MCF 10A (cell line): Measurements from ENCODE around the gene TMEM140. TPM values are rescaled to one million over a fixed set of nuclear protein-coding genes. Genes with fewer than 3 reads are reported as not detected.

Experiments used
- BruUV-seq: library from RNA; stranded (reverse); fragments of 400-500 nt; replicated peaks from 2 replicates; lab custom pipeline; 2021; lab: Mats Ljungman, UMichigan
- CTCF ChIA-PET: fragments of 300-600 bp; sonication (Branson Sonifier 250); formaldehyde crosslinking; extraction: SDS; loops from one replicate; lab custom pipeline; 2021; ENCODE audit warnings: antibody characterized with exemption, inconsistent platforms; lab: Yijun Ruan, JAX
- POLR2A ChIA-PET: fragments of 300-600, 350-650 bp; sonication (Branson Sonifier 250); formaldehyde crosslinking; extraction: SDS; loops from one replicate; lab custom pipeline; 2020; ENCODE audit warnings: antibody characterized with exemption, inconsistent platforms; lab: Yijun Ruan, JAX
- DNase-seq: peaks from one replicate; pipeline ENCODE4 v3.0.0-alpha.2; 2018; ENCODE audit not compliant: unreplicated experiment
- H3K27ac Mint-ChIP-seq: one replicate; pipeline ENCODE4 v1.8.0; 2022; ENCODE audit warnings: mild to moderate bottlenecking, low read depth, mixed read lengths; ENCODE audit not compliant: unreplicated experiment
- H3K27me3 Mint-ChIP-seq: one replicate; pipeline ENCODE4 v1.8.0; 2022; ENCODE audit warnings: mixed read lengths; ENCODE audit not compliant: insufficient read depth, unreplicated experiment
- H3K36me3 Mint-ChIP-seq: one replicate; pipeline ENCODE4 v1.8.0; 2022; ENCODE audit warnings: mild to moderate bottlenecking, moderate library complexity, mixed read lengths; ENCODE audit not compliant: insufficient read depth, unreplicated experiment
- H3K4me1 Mint-ChIP-seq: one replicate; pipeline ENCODE4 v1.8.0; 2022; ENCODE audit warnings: mixed read lengths; ENCODE audit not compliant: insufficient read depth, unreplicated experiment
- H3K4me3 Mint-ChIP-seq: one replicate; pipeline ENCODE4 v1.8.0; 2022; ENCODE audit warnings: mild to moderate bottlenecking, moderate library complexity, mixed read lengths; ENCODE audit not compliant: unreplicated experiment
- H3K9me3 Mint-ChIP-seq: one replicate; pipeline ENCODE4 v1.8.0; 2022; ENCODE audit warnings: mixed read lengths; ENCODE audit not compliant: unreplicated experiment
- intact Hi-C: fragments of 100-400 bp; cut with micrococcal nuclease; formaldehyde crosslinking; loops from 2 replicates; pipeline ENCODE4 v1.14.1; 2022
- total RNA-seq: library from RNA; stranded (reverse); gene quantifications from 2 replicates; pipeline ENCODE4 v1.2.3, GENCODE V29; 2022
- TF ChIP-seq, protein P1 (sequence below): fragments of 200-600 bp; IDR thresholded peaks from one replicate; pipeline ENCODE4 v1.8.0; 2022; ENCODE audit warnings: antibody characterized with exemption, mild to moderate bottlenecking; ENCODE audit not compliant: unreplicated experiment

Gene TMEM140
- total RNA-seq, 1 experiment from 2014 or later = not detected

DNA sequence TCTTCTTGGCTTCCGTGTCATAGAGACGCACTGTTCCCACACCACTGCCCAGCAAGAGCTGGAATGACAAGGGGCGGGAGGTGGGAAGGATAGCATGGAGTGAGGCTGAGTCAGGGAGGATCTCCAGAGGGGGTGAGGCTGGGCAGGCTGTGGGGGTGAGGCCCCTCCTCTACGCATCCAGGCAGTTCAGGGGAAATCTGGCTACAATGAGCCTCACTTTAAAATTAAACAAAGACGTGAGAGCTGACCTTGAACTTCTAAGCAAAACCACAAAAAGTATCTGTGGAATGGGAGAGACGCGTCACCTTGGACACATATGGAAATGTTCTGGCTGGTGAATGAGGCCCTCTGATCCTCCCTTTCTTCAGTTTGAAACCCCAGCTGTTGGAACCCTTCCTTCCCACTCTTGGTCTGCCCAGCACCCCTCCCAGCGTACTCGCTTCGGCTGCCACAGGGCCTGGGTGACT is 45.8 kb downstream of the TMEM140 start:
- Mint-ChIP-seq H3K9me3 (no peaks in the 10 kb centered on the region), H3K4me1 (no peaks in the 10 kb centered on the region), H3K4me3 (no peak overlapping the region), H3K27ac (no peak overlapping the region), H3K27me3 (no peaks in the 10 kb centered on the region), H3K36me3 (peaks cover 6% of the 10 kb centered on the region)
- ChIA-PET CTCF (interaction anchor here (0.6 kb wide), 1 partner anchor 1344 kb away, joined by 3 read pairs; no protein-coding TSS in a partner anchor), POLR2A (interaction anchor here (0.7 kb wide), 1 partner anchor 293 kb away, joined by 4 read pairs; no protein-coding TSS in a partner anchor)
- BruUV-seq = no TSS peak
- TF ChIP-seq, protein P1, sequence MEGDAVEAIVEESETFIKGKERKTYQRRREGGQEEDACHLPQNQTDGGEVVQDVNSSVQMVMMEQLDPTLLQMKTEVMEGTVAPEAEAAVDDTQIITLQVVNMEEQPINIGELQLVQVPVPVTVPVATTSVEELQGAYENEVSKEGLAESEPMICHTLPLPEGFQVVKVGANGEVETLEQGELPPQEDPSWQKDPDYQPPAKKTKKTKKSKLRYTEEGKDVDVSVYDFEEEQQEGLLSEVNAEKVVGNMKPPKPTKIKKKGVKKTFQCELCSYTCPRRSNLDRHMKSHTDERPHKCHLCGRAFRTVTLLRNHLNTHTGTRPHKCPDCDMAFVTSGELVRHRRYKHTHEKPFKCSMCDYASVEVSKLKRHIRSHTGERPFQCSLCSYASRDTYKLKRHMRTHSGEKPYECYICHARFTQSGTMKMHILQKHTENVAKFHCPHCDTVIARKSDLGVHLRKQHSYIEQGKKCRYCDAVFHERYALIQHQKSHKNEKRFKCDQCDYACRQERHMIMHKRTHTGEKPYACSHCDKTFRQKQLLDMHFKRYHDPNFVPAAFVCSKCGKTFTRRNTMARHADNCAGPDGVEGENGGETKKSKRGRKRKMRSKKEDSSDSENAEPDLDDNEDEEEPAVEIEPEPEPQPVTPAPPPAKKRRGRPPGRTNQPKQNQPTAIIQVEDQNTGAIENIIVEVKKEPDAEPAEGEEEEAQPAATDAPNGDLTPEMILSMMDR = no peak
- intact Hi-C loops = no loop called here
- DNase-seq = no peak

DNA sequence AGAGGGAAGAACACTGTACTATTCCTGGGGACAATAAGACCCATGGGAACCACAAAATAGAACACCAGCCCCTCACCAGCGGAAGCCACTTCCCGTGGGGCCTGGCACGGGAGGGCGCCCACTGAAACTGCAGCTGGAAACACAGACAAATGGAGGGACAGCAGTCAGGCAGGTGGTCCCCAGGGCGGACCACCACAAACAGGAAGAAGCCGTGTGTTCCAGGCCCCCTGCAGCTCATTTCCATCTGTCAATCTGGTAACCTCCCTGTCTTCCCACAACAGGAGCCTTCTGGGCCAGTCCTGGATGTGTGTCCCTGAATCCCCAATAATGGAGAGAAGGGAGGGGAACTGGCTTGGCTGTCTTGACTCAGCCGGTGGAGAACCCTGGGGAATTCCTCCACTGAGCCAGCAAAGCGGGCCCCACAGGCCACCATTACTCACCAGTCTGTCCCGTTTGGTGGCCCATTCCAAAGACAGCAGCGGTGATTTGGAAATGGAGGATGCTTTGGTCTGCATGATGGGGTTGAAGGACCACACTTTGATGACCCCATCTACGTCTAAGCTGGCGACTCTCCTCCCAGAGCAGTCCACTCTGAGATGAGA is 46.7 kb downstream of the TMEM140 start:
- no peaks in the 10 kb centered on the region for H3K27me3 Mint-ChIP-seq
- H3K4me1 Mint-ChIP-seq = no peaks in the 10 kb centered on the region
- ChIA-PET CTCF (interaction anchor here (0.6 to 1.2 kb wide), 2 partner anchors 14 to 17 kb away, joined by 3 to 4 read pairs; no protein-coding TSS in a partner anchor), POLR2A (interaction anchor here (0.7 to 1.2 kb wide), 3 partner anchors 19 to 294 kb away, joined by 3 to 4 read pairs (median 3); no protein-coding TSS in a partner anchor)
- no peak overlapping the region for H3K4me3 Mint-ChIP-seq
- no TSS peak for BruUV-seq
- intact Hi-C loops = no loop called here
- H3K36me3 Mint-ChIP-seq = peaks cover 6% of the 10 kb centered on the region
- TF ChIP-seq, protein P1 = no peak
- H3K9me3 Mint-ChIP-seq = no peaks in the 10 kb centered on the region
- no peak for DNase-seq
- H3K27ac Mint-ChIP-seq = no peak overlapping the region

DNA sequence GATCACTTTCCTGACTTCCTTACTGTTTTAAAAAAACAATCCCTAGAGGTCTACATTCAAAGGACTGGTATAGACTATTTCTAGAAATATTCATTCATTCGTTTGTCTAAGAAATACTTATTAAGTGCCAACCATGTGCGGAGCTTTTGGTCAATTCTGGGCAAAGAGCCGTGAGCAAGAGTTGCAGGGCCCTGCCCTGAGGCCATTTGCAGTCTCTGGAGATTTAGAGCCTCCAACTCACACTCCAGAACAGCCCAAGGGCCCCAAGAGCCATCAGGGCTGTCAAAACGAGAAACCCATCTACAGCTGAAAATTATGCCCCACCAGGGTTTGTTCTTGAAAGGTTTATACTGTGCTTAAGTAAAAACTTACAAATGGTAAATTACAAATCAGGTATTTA is 47.3 kb downstream of the TMEM140 start:
- ChIA-PET CTCF (interaction anchor here (0.6 to 1.2 kb wide), 2 partner anchors 15 to 18 kb away, joined by 3 to 4 read pairs; no protein-coding TSS in a partner anchor), POLR2A (interaction anchor here (1.0 to 1.2 kb wide), 2 partner anchors 19 to 26 kb away, joined by 3 read pairs; no protein-coding TSS in a partner anchor)
- DNase-seq = no peak
- Mint-ChIP-seq H3K27ac (no peak overlapping the region), H3K4me3 (no peak overlapping the region), H3K27me3 (no peaks in the 10 kb centered on the region), H3K4me1 (no peaks in the 10 kb centered on the region), H3K36me3 (peaks cover 6% of the 10 kb centered on the region), H3K9me3 (no peaks in the 10 kb centered on the region)
- intact Hi-C loops = no loop called here
- no TSS peak for BruUV-seq
- TF ChIP-seq, protein P1 = no peak

DNA sequence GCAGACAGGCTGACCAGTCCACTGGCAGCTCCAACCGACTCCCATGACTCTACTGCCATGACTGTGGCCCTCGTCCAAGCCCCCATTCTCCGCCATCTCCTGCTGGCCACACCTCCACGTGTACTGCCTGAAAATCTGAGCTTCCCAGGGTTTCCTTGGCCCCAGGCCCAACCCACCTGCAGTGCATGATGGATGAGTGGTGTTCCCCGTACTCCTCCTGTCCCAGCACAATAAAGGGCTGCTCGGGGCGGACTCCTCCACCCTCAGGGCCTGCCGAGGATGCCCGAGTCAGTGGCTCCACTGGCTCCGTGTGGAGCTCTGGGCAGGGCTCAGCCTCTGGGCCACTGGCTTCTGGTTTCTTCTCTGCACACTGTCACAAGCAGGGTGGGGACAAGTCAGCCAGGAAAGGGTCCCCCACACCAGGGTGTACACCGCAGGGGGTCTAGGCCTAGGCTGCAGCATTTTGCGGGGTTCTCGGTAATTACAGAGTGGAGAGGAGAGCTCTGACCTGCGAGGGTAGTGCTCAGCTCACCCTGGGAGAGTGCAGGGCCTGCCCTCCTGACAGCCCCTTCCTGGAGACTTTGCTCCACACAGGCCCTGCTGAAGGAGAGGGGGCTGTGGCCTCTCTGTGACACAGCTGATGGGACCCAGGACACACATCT is 48.2 kb downstream of the TMEM140 start:
- BruUV-seq = no TSS peak
- DNase-seq = no peak
- ChIA-PET CTCF (interaction anchor here (0.6 to 1.8 kb wide), 2 partner anchors 8 to 79 kb away, joined by 3 to 5 read pairs; no protein-coding TSS in a partner anchor), POLR2A (interaction anchor here (0.6 kb wide), 1 partner anchor 15 kb away, joined by 3 read pairs; the partner anchor contains the start of gene WDR91)
- Mint-ChIP-seq H3K36me3 (peaks cover 6% of the 10 kb centered on the region), H3K27ac (no peak overlapping the region), H3K4me1 (no peaks in the 10 kb centered on the region), H3K27me3 (no peaks in the 10 kb centered on the region), H3K4me3 (no peak overlapping the region), H3K9me3 (no peaks in the 10 kb centered on the region)
- intact Hi-C loops = no loop called here
- TF ChIP-seq, protein P1 = no peak
